ENCODE data around the gene IRX3.

The IRX3 gene

GRCh38 chr16:54303613-54304012, 17.0 kb upstream of the IRX3 start:
- no peak overlapping the region for H3K4me3 ChIP-seq (ENCODE audit: low read depth, low read length)
- DNase-seq (ENCODE audit: low read depth): no peak
- TF ChIP-seq MYC (IDR thresholded peaks at IDR 0.05; ENCODE audit: low read depth, low read length): no peak
- TF ChIP-seq MAX (IDR thresholded peaks at IDR 0.05; ENCODE audit: low read depth, low read length): no peak
- no peak for TF ChIP-seq CTCF (IDR thresholded peaks at IDR 0.05; ENCODE audit: low read depth, low read length)
- TF ChIP-seq POLR2A (IDR thresholded peaks at IDR 0.05; ENCODE audit: extremely low read depth, insufficient read length): no peak

- no peak for DNase-seq (ENCODE audit: low read depth)
- TF ChIP-seq MAX (IDR thresholded peaks at IDR 0.05; ENCODE audit: low read depth, low read length): no peak
- no peak for TF ChIP-seq CTCF (IDR thresholded peaks at IDR 0.05; ENCODE audit: low read depth, low read length)
- TF ChIP-seq POLR2A (IDR thresholded peaks at IDR 0.05; ENCODE audit: extremely low read depth, insufficient read length): no peak
- no peak for TF ChIP-seq MYC (IDR thresholded peaks at IDR 0.05; ENCODE audit: low read depth, low read length)
- no peak overlapping the region for H3K4me3 ChIP-seq (ENCODE audit: low read depth, low read length)
Measured at GRCh38 chr16:54297154-54297553, 10.6 kb upstream of the IRX3 start.

GRCh38 chr16:54296543-54296942, 10.0 kb upstream of the IRX3 start:
- H3K4me3 ChIP-seq (ENCODE audit: low read depth, low read length): no peak overlapping the region
- TF ChIP-seq MAX (IDR thresholded peaks at IDR 0.05; ENCODE audit: low read depth, low read length) (no peak), POLR2A (IDR thresholded peaks at IDR 0.05; ENCODE audit: extremely low read depth, insufficient read length) (no peak), MYC (IDR thresholded peaks at IDR 0.05; ENCODE audit: low read depth, low read length) (no peak), CTCF (IDR thresholded peaks at IDR 0.05; ENCODE audit: low read depth, low read length) (no peak)
- DNase-seq (ENCODE audit: low read depth): no peak

GRCh38 chr16:54291656-54292487, 5.3 kb upstream of the IRX3 start:
- TF ChIP-seq CTCF (IDR thresholded peaks at IDR 0.05; ENCODE audit: low read depth, low read length) (no peak), POLR2A (IDR thresholded peaks at IDR 0.05; ENCODE audit: extremely low read depth, insufficient read length) (no peak), MAX (IDR thresholded peaks at IDR 0.05; ENCODE audit: low read depth, low read length) (no peak), MYC (IDR thresholded peaks at IDR 0.05; ENCODE audit: low read depth, low read length) (no peak)
- H3K4me3 ChIP-seq (ENCODE audit: low read depth, low read length): no peak overlapping the region
- DNase-seq (ENCODE audit: low read depth): no peak

- TF ChIP-seq MAX (IDR thresholded peaks at IDR 0.05; ENCODE audit: low read depth, low read length) (no peak), CTCF (IDR thresholded peaks at IDR 0.05; ENCODE audit: low read depth, low read length) (no peak), POLR2A (IDR thresholded peaks at IDR 0.05; ENCODE audit: extremely low read depth, insufficient read length) (no peak), MYC (IDR thresholded peaks at IDR 0.05; ENCODE audit: low read depth, low read length) (no peak)
- DNase-seq (ENCODE audit: low read depth): no peak
- no peak overlapping the region for H3K4me3 ChIP-seq (ENCODE audit: low read depth, low read length)
Measured at GRCh38 chr16:54290833-54291655, 4.5 kb upstream of the IRX3 start.
